ENCODE measurements around the gene AK9. TPM values are rescaled to one million over a fixed set of nuclear protein-coding genes. Genes with fewer than 3 reads are reported as not detected.
"Not testable (repeated sequence)": the region's sequence is repeated elsewhere in the genome, so short reads cannot be mapped to it uniquely, and the experiment has no call there.

Gene AK9
- total and polyA plus RNA-seq, 7 donors, result 2.8 to 23.3 (median 14.3) TPM

DNA sequence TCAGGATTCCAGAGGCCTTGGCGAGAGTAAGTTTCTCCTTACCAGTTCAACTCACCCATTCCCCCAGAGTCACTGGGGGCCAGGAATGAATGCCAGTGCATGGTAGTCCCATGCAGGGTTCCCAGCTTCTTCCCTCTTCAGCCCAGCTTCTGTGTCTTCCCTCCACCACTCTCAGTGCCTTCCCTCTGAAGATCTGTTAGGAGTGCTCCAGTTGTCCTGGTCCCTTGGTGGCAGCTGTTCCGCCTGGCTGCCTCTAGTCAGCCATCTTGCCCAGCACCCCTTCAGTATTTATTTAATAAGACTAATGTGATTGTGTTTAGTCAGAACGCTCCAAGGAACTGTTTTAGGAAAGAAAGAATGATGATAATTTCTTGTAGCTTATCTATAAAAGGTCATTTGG is 23.2 kb upstream of the AK9 start:
- no peaks in the 10 kb centered on the region for H3K27me3 ChIP-seq
- no peak for DNase-seq
- H3K4me3 ChIP-seq, result no peak overlapping the region
- WGBS, 2 donors, result 93 to 94% methylated on average over 3 of the region's 3 CpGs
- no peaks in the 10 kb centered on the region for H3K4me1 ChIP-seq
- no peaks in the 10 kb centered on the region for H3K9me3 ChIP-seq
- H3K27ac ChIP-seq, result no peak overlapping the region
- TF ChIP-seq CTCF (IDR thresholded peaks at IDR 0.05) (no peak), POLR2A (IDR thresholded peaks at IDR 0.05) (no peak), POLR2AphosphoS5 (IDR thresholded peaks at IDR 0.05) (no peak), EP300 (IDR thresholded peaks at IDR 0.05) (no peak)
- intact Hi-C loops (cut with DNase I), result no loop called here
- H3K36me3 ChIP-seq, result peaks cover 0 to 39% (median 0%) of the 10 kb centered on the region in 4 donors

DNA sequence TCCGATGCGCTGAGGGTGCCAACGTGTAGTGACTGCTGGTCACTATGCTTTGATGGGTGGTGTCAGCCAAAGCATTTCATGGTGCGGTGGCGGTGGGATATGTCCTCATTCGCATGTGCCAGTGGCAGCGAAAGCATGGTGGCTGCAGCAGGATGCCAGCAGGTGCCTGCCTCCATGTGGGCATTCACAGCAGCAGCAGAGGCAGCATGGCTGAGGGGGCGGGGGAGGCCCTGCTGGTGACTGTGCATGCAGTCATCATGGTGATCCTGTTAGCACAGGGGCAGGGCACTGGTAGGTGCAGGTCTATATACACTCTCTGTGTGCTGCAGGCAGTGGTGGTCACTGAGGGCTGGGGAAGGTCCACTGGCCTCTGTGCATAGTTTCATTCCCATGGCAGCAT is 22.1 kb upstream of the AK9 start:
- no peak for DNase-seq
- intact Hi-C loops (cut with DNase I), result no loop called here
- Histone ChIP-seq H3K27ac (no peak overlapping the region), H3K9me3 (no peaks in the 10 kb centered on the region), H3K4me3 (no peak overlapping the region), H3K27me3 (no peaks in the 10 kb centered on the region), H3K36me3 (peaks cover 0 to 31% (median 0%) of the 10 kb centered on the region in 4 donors), H3K4me1 (no peaks in the 10 kb centered on the region)
- TF ChIP-seq EP300 (IDR thresholded peaks at IDR 0.05) (no peak), CTCF (IDR thresholded peaks at IDR 0.05) (no peak), POLR2A (IDR thresholded peaks at IDR 0.05) (no peak), POLR2AphosphoS5 (IDR thresholded peaks at IDR 0.05) (no peak)
- 97 to 98% methylated on average over 8 of the region's 8 CpGs for WGBS, 2 donors

DNA sequence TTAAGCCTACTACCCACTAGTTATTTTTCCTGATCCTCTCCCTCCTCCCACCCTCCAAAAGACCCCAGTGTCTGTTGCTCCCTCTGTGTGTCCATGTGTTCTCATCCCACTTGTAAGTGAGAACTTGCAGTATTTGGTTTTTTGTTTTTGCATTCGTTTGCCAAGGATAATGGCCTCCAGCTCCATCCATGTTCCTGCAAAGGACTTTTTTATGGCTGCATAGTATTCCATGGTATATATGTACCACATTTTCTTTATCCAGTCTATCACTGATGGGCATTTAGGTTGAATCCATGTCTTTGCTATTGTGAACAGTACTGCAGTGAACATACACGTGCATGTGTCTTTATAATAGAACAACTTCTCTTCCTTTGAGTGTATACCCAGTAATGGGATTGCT is 17.1 kb upstream of the AK9 start:
- H3K27ac ChIP-seq, H3K27me3 ChIP-seq, H3K4me1 ChIP-seq, H3K4me3 ChIP-seq, H3K36me3 ChIP-seq, H3K9me3 ChIP-seq, DNase-seq: not testable (repeated sequence)
- 94% methylated on average over 2 of the region's 2 CpGs for WGBS, 2 donors
- intact Hi-C loops (cut with DNase I), result loop anchor here (5.0 to 10.0 kb wide), 2 partner anchors 334 to 687 kb away; no protein-coding TSS in a partner anchor

- no peak for DNase-seq
- H3K4me1 ChIP-seq, result peaks cover 0 to 4% (median 2%) of the 10 kb centered on the region in 4 donors
- intact Hi-C loops (cut with DNase I), result loop anchor here (5.0 to 10.0 kb wide), 2 partner anchors 336 to 688 kb away; no protein-coding TSS in a partner anchor
- H3K27me3 ChIP-seq, result no peaks in the 10 kb centered on the region
- no peak overlapping the region for H3K27ac ChIP-seq
- TF ChIP-seq EP300 (IDR thresholded peaks at IDR 0.05), result no peak
- no peak for TF ChIP-seq CTCF (IDR thresholded peaks at IDR 0.05)
- no peak for TF ChIP-seq POLR2AphosphoS5 (IDR thresholded peaks at IDR 0.05)
- no peak for TF ChIP-seq POLR2A (IDR thresholded peaks at IDR 0.05)
- H3K4me3 ChIP-seq, result no peak overlapping the region
- WGBS, 2 donors, result 74 to 88% methylated on average over 6 of the region's 6 CpGs
- no peaks in the 10 kb centered on the region for H3K36me3 ChIP-seq
- H3K9me3 ChIP-seq, result no peaks in the 10 kb centered on the region
Measured at GRCh38 chr6:109706513-109706912, 15.5 kb upstream of the AK9 start.

- no peak overlapping the region for H3K27ac ChIP-seq
- no peak overlapping the region for H3K4me3 ChIP-seq
- 15 to 19% methylated on average over 7 of the region's 7 CpGs for WGBS, 2 donors
- H3K4me1 ChIP-seq, result peaks cover 0 to 4% (median 2%) of the 10 kb centered on the region in 4 donors
- no peaks in the 10 kb centered on the region for H3K27me3 ChIP-seq
- H3K9me3 ChIP-seq, result no peaks in the 10 kb centered on the region
- intact Hi-C loops (cut with DNase I), result loop anchor here (5.0 to 10.0 kb wide), 2 partner anchors 337 to 690 kb away; no protein-coding TSS in a partner anchor
- DNase-seq, result peak; percentile 80
- no peak for TF ChIP-seq POLR2AphosphoS5 (IDR thresholded peaks at IDR 0.05)
- TF ChIP-seq CTCF (IDR thresholded peaks at IDR 0.05), result peak; percentile 63 to 94 (median 86)
- no peaks in the 10 kb centered on the region for H3K36me3 ChIP-seq
Measured at GRCh38 chr6:109705258-109705657, 14.3 kb upstream of the AK9 start.
